ENCODE results near the gene FBXL22.

DNA sequence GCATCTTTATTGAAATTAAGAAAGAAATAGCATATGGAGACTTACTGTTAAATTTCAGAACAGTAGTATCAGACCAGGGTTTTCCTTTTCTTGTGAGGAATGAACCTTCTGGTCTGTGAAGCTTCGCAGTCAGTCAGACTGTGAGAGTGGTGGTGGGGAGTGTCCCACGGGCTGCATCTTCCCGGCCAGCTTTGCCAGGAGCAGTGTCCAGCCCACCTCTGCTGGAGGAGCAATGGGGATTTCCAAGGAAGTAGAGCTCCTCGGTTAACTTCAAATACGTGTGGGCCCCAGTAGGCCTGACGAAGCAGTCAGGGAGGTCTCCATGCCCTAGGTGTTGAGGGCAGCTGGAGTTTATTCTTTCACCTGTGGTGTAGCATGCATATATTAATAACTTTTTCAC, 40.9 kb upstream of the FBXL22 start:
- TF ChIP-seq, protein P1, sequence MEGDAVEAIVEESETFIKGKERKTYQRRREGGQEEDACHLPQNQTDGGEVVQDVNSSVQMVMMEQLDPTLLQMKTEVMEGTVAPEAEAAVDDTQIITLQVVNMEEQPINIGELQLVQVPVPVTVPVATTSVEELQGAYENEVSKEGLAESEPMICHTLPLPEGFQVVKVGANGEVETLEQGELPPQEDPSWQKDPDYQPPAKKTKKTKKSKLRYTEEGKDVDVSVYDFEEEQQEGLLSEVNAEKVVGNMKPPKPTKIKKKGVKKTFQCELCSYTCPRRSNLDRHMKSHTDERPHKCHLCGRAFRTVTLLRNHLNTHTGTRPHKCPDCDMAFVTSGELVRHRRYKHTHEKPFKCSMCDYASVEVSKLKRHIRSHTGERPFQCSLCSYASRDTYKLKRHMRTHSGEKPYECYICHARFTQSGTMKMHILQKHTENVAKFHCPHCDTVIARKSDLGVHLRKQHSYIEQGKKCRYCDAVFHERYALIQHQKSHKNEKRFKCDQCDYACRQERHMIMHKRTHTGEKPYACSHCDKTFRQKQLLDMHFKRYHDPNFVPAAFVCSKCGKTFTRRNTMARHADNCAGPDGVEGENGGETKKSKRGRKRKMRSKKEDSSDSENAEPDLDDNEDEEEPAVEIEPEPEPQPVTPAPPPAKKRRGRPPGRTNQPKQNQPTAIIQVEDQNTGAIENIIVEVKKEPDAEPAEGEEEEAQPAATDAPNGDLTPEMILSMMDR (IDR thresholded peaks at IDR 0.05): no peak
- no peak for TF ChIP-seq POLR2A (IDR thresholded peaks at IDR 0.05)

Measured in adrenal gland (tissue), 5 donors.